PC-3 (cell line): ENCODE data around the gene OLIG2. TPM values are rescaled to one million over a fixed set of nuclear protein-coding genes. Genes with fewer than 3 reads are reported as not detected.

ENCODE experiments used
- ATAC-seq: fragments of 200-7000 bp; cut with Tn5 transposase; 2 replicates; pipeline ENCODE4 v1.9.1; 2020; ENCODE audit warnings: mild to moderate bottlenecking, moderate library complexity
- BruUV-seq: library from RNA; stranded (reverse); fragments of 400-500 nt; replicated peaks from 2 replicates; lab custom pipeline; 2021; lab: Mats Ljungman, UMichigan
- CTCF ChIA-PET: fragments of 300-600 bp; sonication (Branson Sonifier 250); formaldehyde crosslinking; loops from one replicate; lab custom pipeline; 2022; ENCODE audit warnings: antibody characterized with exemption; lab: Charles Lee
- POLR2A ChIA-PET: fragments of 300-600 bp; sonication (Branson Sonifier 250); formaldehyde crosslinking; loops from one replicate; lab custom pipeline; 2022; ENCODE audit warnings: antibody characterized with exemption; ENCODE audit not compliant: unreplicated experiment; lab: Charles Lee
- DNase-seq: peaks from one replicate; pipeline ENCODE4 v3.0.0-alpha.2; 2015
- H2AFZ ChIP-seq: fragments of 300-600 bp; sonication (generic); 2 replicates; pipeline ENCODE4 v1.6.0; 2016; ENCODE audit warnings: antibody characterized with exemption, low read length
- H3F3A ChIP-seq: fragments of 300-600 bp; sonication (generic); one replicate; pipeline ENCODE4 v1.6.0; 2017; ENCODE audit warnings: antibody characterized with exemption, low read length, control low read depth, mild to moderate bottlenecking; ENCODE audit not compliant: unreplicated experiment
- H3K27ac ChIP-seq: fragments of 300-600 bp; sonication (generic); 2 replicates; pipeline ENCODE4 v1.5.1; 2016; ENCODE audit warnings: mild to moderate bottlenecking, low read length
- H3K27me3 ChIP-seq: fragments of 300-600 bp; sonication (generic); 2 replicates; pipeline ENCODE4 v1.6.1; 2016; ENCODE audit warnings: low read length, mixed read lengths
- H3K36me3 ChIP-seq: fragments of 300-600 bp; sonication (generic); 2 replicates; pipeline ENCODE4 v1.6.1; 2016; ENCODE audit warnings: low read depth, mixed run types, low read length, mixed read lengths
- H3K4me1 ChIP-seq: fragments of 300-600 bp; sonication (generic); 2 replicates; pipeline ENCODE4 v1.5.1; 2016; ENCODE audit warnings: low read length; ENCODE audit not compliant: insufficient read depth
- H3K4me2 ChIP-seq: fragments of 300-600 bp; sonication (generic); 2 replicates; pipeline ENCODE4 v1.6.0; 2016; ENCODE audit warnings: low read length
- H3K4me3 ChIP-seq: fragments of 300-600 bp; sonication (generic); 2 replicates; pipeline ENCODE4 v1.5.1; 2016; ENCODE audit warnings: mild to moderate bottlenecking, low read length, mixed read lengths
- H3K79me2 ChIP-seq: fragments of 300-600 bp; sonication (generic); 2 replicates; pipeline ENCODE4 v1.6.1; 2017; ENCODE audit warnings: low read length, mixed read lengths
- H3K9ac ChIP-seq: fragments of 300-600 bp; sonication (generic); 2 replicates; pipeline ENCODE4 v1.6.0; 2016; ENCODE audit warnings: mild to moderate bottlenecking, low read length
- H3K9me2 ChIP-seq: fragments of 300-600 bp; sonication (generic); replicated peaks from 2 replicates; pipeline ENCODE4 v1.6.1; 2016; ENCODE audit warnings: mixed run types, low read length, mixed read lengths
- H3K9me3 ChIP-seq: fragments of 300-600 bp; sonication (generic); 2 replicates; pipeline ENCODE4 v1.6.1; 2016; ENCODE audit warnings: low read length, mixed read lengths
- H4K20me1 ChIP-seq: fragments of 300-600 bp; sonication (generic); 2 replicates; pipeline ENCODE4 v1.6.1; 2016; ENCODE audit warnings: low read length, mixed read lengths
- EZH2 ChIP-seq: fragments of 300-600 bp; sonication (generic); IDR thresholded peaks from one replicate; pipeline ENCODE4 v1.6.1; 2017; ENCODE audit warnings: antibody characterized with exemption, mild to moderate bottlenecking, low read length; ENCODE audit not compliant: unreplicated experiment
- EZH2phosphoT487 ChIP-seq: fragments of 300-600 bp; sonication (generic); IDR thresholded peaks from 2 replicates; pipeline ENCODE4 v1.6.1; 2018; ENCODE audit warnings: mild to moderate bottlenecking, antibody characterized with exemption, low read length, borderline replicate concordance
- intact Hi-C: fragments of 100-400 bp; cut with micrococcal nuclease; formaldehyde crosslinking; loops from 2 replicates; pipeline ENCODE4 v1.9.0; 2023
- total RNA-seq: library from RNA; depleted of rRNA; stranded (reverse); fragments of >200 nt; gene quantifications from 2 replicates; pipeline ENCODE4 v1.2.3, GENCODE V29; 2014
- TF ChIP-seq, protein P1 (sequence below): fragments of 300-600 bp; sonication (generic); conservative IDR thresholded peaks from 2 replicates; pipeline ENCODE4 v1.5.1; 2017; ENCODE audit warnings: antibody characterized with exemption, low read depth, mild to moderate bottlenecking, low read length

The OLIG2 gene
- total RNA-seq, 1 experiment from 2014 or later: not detected

GRCh38 chr21:33030633-33031032 lies 4.9 kb downstream of the OLIG2 start:
- intact Hi-C loops: no loop called here
- Histone ChIP-seq H3F3A (no peaks in the 10 kb centered on the region), H4K20me1 (no peaks in the 10 kb centered on the region), H3K79me2 (no peaks in the 10 kb centered on the region), H3K9ac (no peak overlapping the region), H3K27ac (no peak overlapping the region), H3K9me3 (no peaks in the 10 kb centered on the region), H2AFZ (no peak overlapping the region), H3K9me2 (no peaks in the 10 kb centered on the region), H3K4me2 (no peak overlapping the region), H3K4me3 (no peak overlapping the region), H3K4me1 (no peaks in the 10 kb centered on the region), H3K27me3 (peaks cover 54% of the 10 kb centered on the region), H3K36me3 (no peaks in the 10 kb centered on the region)
- TF ChIP-seq EZH2: no peak
- TF ChIP-seq EZH2phosphoT487: no peak
- TF ChIP-seq, protein P1, sequence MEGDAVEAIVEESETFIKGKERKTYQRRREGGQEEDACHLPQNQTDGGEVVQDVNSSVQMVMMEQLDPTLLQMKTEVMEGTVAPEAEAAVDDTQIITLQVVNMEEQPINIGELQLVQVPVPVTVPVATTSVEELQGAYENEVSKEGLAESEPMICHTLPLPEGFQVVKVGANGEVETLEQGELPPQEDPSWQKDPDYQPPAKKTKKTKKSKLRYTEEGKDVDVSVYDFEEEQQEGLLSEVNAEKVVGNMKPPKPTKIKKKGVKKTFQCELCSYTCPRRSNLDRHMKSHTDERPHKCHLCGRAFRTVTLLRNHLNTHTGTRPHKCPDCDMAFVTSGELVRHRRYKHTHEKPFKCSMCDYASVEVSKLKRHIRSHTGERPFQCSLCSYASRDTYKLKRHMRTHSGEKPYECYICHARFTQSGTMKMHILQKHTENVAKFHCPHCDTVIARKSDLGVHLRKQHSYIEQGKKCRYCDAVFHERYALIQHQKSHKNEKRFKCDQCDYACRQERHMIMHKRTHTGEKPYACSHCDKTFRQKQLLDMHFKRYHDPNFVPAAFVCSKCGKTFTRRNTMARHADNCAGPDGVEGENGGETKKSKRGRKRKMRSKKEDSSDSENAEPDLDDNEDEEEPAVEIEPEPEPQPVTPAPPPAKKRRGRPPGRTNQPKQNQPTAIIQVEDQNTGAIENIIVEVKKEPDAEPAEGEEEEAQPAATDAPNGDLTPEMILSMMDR: no peak
- no TSS peak for BruUV-seq
- no peak; the same call in 1 of the 2 replicates for ATAC-seq
- DNase-seq: no peak
- ChIA-PET CTCF (no interaction called here), POLR2A (no interaction called here)

GRCh38 chr21:33031152-33031911 lies 5.6 kb downstream of the OLIG2 start:
- peaks cover 4% of the 10 kb centered on the region for H3K4me1 ChIP-seq
- TF ChIP-seq EZH2phosphoT487 (no peak), EZH2 (no peak)
- TF ChIP-seq, protein P1: no peak
- no TSS peak for BruUV-seq
- POLR2A ChIA-PET: no interaction called here
- intact Hi-C loops: no loop called here
- CTCF ChIA-PET: no interaction called here
- H3K27ac ChIP-seq: no peak overlapping the region
- H3K27me3 ChIP-seq: peaks cover 49% of the 10 kb centered on the region
- no peaks in the 10 kb centered on the region for H3F3A ChIP-seq
- no peak overlapping the region for H2AFZ ChIP-seq
- DNase-seq (no peak), ATAC-seq (no peak)
- no peaks in the 10 kb centered on the region for H4K20me1 ChIP-seq
- H3K9ac ChIP-seq: no peak overlapping the region
- no peaks in the 10 kb centered on the region for H3K79me2 ChIP-seq
- H3K36me3 ChIP-seq: no peaks in the 10 kb centered on the region
- no peak overlapping the region for H3K4me2 ChIP-seq
- H3K4me3 ChIP-seq: no peak overlapping the region
- H3K9me2 ChIP-seq: no peaks in the 10 kb centered on the region
- H3K9me3 ChIP-seq: no peaks in the 10 kb centered on the region

DNA sequence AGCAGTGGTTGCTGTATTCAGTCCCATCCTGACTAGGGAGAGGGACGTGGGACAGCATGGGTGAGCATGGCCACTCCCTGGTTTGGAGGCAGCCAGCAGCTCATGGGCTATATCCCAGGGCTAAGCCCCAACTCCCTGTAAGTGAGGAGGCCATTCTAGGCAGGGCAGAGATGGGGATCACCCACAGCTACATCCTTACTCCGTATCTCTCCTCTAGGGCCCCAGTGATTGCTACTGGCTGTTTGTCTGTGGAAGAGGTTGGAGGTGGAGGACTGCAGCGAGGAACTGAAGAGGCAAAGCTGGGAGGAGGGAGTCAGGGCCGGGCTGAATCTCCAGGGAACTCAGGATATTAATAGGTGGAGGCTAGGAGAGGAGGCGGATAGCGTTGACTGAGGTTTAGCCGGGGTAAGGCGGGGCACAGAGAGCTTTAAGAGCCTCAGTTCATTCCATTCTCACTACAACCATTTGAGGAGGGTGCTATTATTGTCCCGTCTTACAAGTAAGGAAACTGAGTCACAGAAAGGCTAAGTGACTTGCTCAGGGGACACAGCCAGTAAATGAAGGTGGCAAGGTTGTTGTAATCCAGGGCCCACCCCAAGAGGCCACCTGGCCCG lies 6.8 kb downstream of the OLIG2 start:
- CTCF ChIA-PET: no interaction called here

More for the DNA sequence above, 6.8 kb downstream of the OLIG2 start:
- H3K79me2 ChIP-seq: no peaks in the 10 kb centered on the region
- no peak overlapping the region for H3K9ac ChIP-seq
- DNase-seq: no peak
- POLR2A ChIA-PET: no interaction called here
- H3K4me2 ChIP-seq: no peak overlapping the region
- H3K9me3 ChIP-seq: no peaks in the 10 kb centered on the region
- peaks cover 46% of the 10 kb centered on the region for H3K27me3 ChIP-seq
- H4K20me1 ChIP-seq: no peaks in the 10 kb centered on the region
- no peak for ATAC-seq
- BruUV-seq: no TSS peak
- H3K36me3 ChIP-seq: no peaks in the 10 kb centered on the region
- H3K9me2 ChIP-seq: no peaks in the 10 kb centered on the region
- H3F3A ChIP-seq: no peaks in the 10 kb centered on the region
- intact Hi-C loops: no loop called here
- H3K4me1 ChIP-seq: peaks cover 11% of the 10 kb centered on the region
- H3K4me3 ChIP-seq: no peak overlapping the region
- no peak overlapping the region for H2AFZ ChIP-seq
- H3K27ac ChIP-seq: no peak overlapping the region
- TF ChIP-seq EZH2 (no peak), EZH2phosphoT487 (no peak)
- TF ChIP-seq, protein P1: no peak
